ENCODE results near the gene PHLDA1. TPM values are rescaled to one million over a fixed set of nuclear protein-coding genes. Genes with fewer than 3 reads are reported as not detected.
A peak's percentile ranks its signal among the peaks of the same experiment; 100 is the strongest.

The PHLDA1 gene
- 10.5 and 11.3 TPM in 2 replicates for total RNA-seq (2014; rRNA removed; shearing (Covaris generic); ENCODE audit: low replicate concordance)

DNA sequence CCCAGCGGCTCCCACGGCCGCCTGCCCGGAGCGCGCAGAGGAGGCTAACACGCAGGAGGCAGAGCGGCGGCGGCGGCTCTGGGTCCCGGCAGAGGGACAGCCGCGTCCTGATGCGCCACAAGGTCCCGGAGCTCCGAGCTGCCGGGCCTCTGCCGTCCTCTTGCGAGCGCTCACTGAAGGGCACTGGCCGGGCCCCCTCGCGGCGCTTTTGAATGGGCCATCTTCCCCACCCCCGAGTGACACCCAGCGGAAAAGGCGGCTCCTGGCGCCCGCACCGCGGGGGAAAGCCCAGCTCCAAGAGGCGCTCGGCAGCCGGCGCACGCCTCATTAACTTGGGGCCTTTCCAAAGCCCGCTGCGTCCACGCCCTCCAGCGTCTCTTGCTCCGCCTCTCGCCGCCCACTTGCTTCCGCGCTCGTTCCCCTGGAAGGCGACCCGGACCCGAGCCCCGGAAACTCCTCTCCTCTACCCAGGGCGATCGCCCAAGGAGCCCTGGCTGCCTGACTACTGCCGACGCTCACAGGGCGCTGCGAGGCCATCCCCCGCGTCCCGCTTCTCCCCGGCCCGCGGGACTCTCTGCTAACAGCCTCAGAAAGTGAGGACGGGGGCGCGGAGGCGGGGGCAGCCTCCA is at the start of gene PHLDA1:
TSS of gene PHLDA1 (minus strand) at position 363 of the 629 bp plus-strand sequence.
- peak within 1 kb of the TSS; percentile 81 for H2AFZ ChIP-seq (ENCODE audit: low read length)

DNA sequence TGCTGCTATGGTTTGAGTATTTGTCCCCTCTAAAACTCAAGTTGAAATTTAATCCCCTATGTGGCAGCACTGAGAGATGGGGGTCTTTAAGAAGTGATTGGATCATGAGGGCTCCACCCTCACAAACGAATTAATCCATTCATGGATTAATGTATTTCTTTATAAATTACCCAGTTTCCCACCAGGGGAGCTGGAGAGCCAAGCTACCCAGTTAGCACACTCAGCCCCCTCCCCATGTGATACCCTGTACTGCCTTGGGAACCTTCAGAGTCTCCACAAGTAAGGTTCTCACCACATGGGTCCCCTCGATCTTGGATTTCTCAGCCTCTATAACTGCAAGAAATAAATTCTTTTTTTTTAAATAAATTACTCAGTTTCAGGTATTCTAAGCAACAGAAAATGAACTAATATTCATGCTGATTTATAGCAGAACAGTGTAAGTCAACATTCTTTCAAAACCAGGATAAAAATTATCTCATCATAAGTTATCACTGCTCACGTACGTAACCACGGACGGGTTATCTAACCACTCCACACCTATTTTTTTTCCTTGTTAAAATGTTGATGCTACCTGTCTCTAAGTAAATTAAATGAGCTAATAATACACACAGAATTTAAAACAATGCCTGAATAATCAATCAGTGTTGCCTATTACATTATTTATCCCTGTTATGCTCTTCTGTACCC is 49.3 kb upstream of the PHLDA1 start:
- Histone ChIP-seq H3K9me3 (ENCODE audit: low read length) (no peaks in the 10 kb centered on the region), H3K79me2 (ENCODE audit: low read length) (peaks cover 85% of the 10 kb centered on the region), H3K36me3 (ENCODE audit: insufficient read depth, low read length) (peaks cover 43% of the 10 kb centered on the region), H4K20me1 (ENCODE audit: insufficient read depth, low read depth, low read length) (peaks cover 57% of the 10 kb centered on the region), H3K9ac (ENCODE audit: low read length) (no peak overlapping the region), H3K9me2 (replicated peaks; ENCODE audit: insufficient read depth, low read length) (no peaks in the 10 kb centered on the region), H3K27ac (ENCODE audit: low read length) (no peak overlapping the region), H3K4me3 (ENCODE audit: low read length) (no peak overlapping the region), H3K27me3 (ENCODE audit: low read length) (no peaks in the 10 kb centered on the region), H2AFZ (ENCODE audit: low read length) (no peak overlapping the region), H3K4me1 (ENCODE audit: low read length) (peaks cover 40% of the 10 kb centered on the region), H3K4me2 (ENCODE audit: low read depth, low read length, poor library complexity, severe bottlenecking) (peak overlapping the region; percentile 89)
- peak; percentile 47 for DNase-seq

More for the DNA sequence above, at the start of gene PHLDA1:
- Histone ChIP-seq H3K79me2 (ENCODE audit: low read length) (peaks cover 15% of the 10 kb centered on the region), H3K4me2 (ENCODE audit: low read depth, low read length, poor library complexity, severe bottlenecking) (peak within 1 kb of the TSS; percentile 90), H3K27me3 (ENCODE audit: low read length) (no peaks in the 10 kb centered on the region), H4K20me1 (ENCODE audit: insufficient read depth, low read depth, low read length) (peaks cover 17% of the 10 kb centered on the region; the same call in 1 of the 2 replicates), H3K36me3 (ENCODE audit: insufficient read depth, low read length) (peaks cover 13% of the 10 kb centered on the region), H3K4me1 (ENCODE audit: low read length) (peaks cover 59% of the 10 kb centered on the region), H3K9me3 (ENCODE audit: low read length) (no peaks in the 10 kb centered on the region), H3K4me3 (ENCODE audit: low read length) (peak within 1 kb of the TSS; percentile 88), H3K9me2 (replicated peaks; ENCODE audit: insufficient read depth, low read length) (no peaks in the 10 kb centered on the region), H3K27ac (ENCODE audit: low read length) (peak within 1 kb of the TSS; percentile 87), H3K9ac (ENCODE audit: low read length) (peak within 1 kb of the TSS; percentile 94)
- DNase-seq: peak; percentile 98

GRCh38 chr12:76080017-76080728 is 48.6 kb upstream of the PHLDA1 start:
- no peak overlapping the region for H3K9ac ChIP-seq (ENCODE audit: low read length)
- no peak overlapping the region for H3K4me2 ChIP-seq (ENCODE audit: low read depth, low read length, poor library complexity, severe bottlenecking)
- no peaks in the 10 kb centered on the region for H3K27me3 ChIP-seq (ENCODE audit: low read length)
- no peak overlapping the region for H2AFZ ChIP-seq (ENCODE audit: low read length)
- H3K4me1 ChIP-seq (ENCODE audit: low read length): peaks cover 34% of the 10 kb centered on the region
- H3K79me2 ChIP-seq (ENCODE audit: low read length): peaks cover 92% of the 10 kb centered on the region
- no peaks in the 10 kb centered on the region for H3K9me3 ChIP-seq (ENCODE audit: low read length)
- DNase-seq: no peak
- peaks cover 43% of the 10 kb centered on the region for H3K36me3 ChIP-seq (ENCODE audit: insufficient read depth, low read length)
- H4K20me1 ChIP-seq (ENCODE audit: insufficient read depth, low read depth, low read length): peaks cover 64% of the 10 kb centered on the region
- H3K4me3 ChIP-seq (ENCODE audit: low read length): no peak overlapping the region
- H3K27ac ChIP-seq (ENCODE audit: low read length): no peak overlapping the region
- no peaks in the 10 kb centered on the region for H3K9me2 ChIP-seq (replicated peaks; ENCODE audit: insufficient read depth, low read length)

- Histone ChIP-seq H4K20me1 (ENCODE audit: insufficient read depth, low read depth, low read length) (peaks cover 69% of the 10 kb centered on the region), H3K27ac (ENCODE audit: low read length) (no peak overlapping the region), H3K79me2 (ENCODE audit: low read length) (peaks cover 100% of the 10 kb centered on the region), H3K36me3 (ENCODE audit: insufficient read depth, low read length) (peaks cover 53% of the 10 kb centered on the region), H3K4me2 (ENCODE audit: low read depth, low read length, poor library complexity, severe bottlenecking) (no peak overlapping the region), H3K4me1 (ENCODE audit: low read length) (peaks cover 32% of the 10 kb centered on the region), H3K9me3 (ENCODE audit: low read length) (no peaks in the 10 kb centered on the region), H2AFZ (ENCODE audit: low read length) (no peak overlapping the region), H3K27me3 (ENCODE audit: low read length) (no peaks in the 10 kb centered on the region), H3K9ac (ENCODE audit: low read length) (no peak overlapping the region), H3K4me3 (ENCODE audit: low read length) (no peak overlapping the region), H3K9me2 (replicated peaks; ENCODE audit: insufficient read depth, low read length) (no peaks in the 10 kb centered on the region)
- DNase-seq: no peak
Observed at GRCh38 chr12:76078748-76079147, 47.2 kb upstream of the PHLDA1 start.

- H3K27ac ChIP-seq (ENCODE audit: low read length): no peak overlapping the region
- H2AFZ ChIP-seq (ENCODE audit: low read length): no peak overlapping the region
- H3K9me2 ChIP-seq (replicated peaks; ENCODE audit: insufficient read depth, low read length): no peaks in the 10 kb centered on the region
- H3K9me3 ChIP-seq (ENCODE audit: low read length): no peaks in the 10 kb centered on the region
- peaks cover 52% of the 10 kb centered on the region for H4K20me1 ChIP-seq (ENCODE audit: insufficient read depth, low read depth, low read length)
- no peak overlapping the region for H3K4me3 ChIP-seq (ENCODE audit: low read length)
- peaks cover 100% of the 10 kb centered on the region for H3K79me2 ChIP-seq (ENCODE audit: low read length)
- DNase-seq: no peak
- no peak overlapping the region for H3K4me2 ChIP-seq (ENCODE audit: low read depth, low read length, poor library complexity, severe bottlenecking)
- H3K36me3 ChIP-seq (ENCODE audit: insufficient read depth, low read length): peaks cover 73% of the 10 kb centered on the region
- peaks cover 9% of the 10 kb centered on the region; the same call in 1 of the 2 replicates for H3K4me1 ChIP-seq (ENCODE audit: low read length)
- H3K9ac ChIP-seq (ENCODE audit: low read length): no peak overlapping the region
- H3K27me3 ChIP-seq (ENCODE audit: low read length): no peaks in the 10 kb centered on the region
Observed at GRCh38 chr12:76075448-76075847, 43.9 kb upstream of the PHLDA1 start.

DNA sequence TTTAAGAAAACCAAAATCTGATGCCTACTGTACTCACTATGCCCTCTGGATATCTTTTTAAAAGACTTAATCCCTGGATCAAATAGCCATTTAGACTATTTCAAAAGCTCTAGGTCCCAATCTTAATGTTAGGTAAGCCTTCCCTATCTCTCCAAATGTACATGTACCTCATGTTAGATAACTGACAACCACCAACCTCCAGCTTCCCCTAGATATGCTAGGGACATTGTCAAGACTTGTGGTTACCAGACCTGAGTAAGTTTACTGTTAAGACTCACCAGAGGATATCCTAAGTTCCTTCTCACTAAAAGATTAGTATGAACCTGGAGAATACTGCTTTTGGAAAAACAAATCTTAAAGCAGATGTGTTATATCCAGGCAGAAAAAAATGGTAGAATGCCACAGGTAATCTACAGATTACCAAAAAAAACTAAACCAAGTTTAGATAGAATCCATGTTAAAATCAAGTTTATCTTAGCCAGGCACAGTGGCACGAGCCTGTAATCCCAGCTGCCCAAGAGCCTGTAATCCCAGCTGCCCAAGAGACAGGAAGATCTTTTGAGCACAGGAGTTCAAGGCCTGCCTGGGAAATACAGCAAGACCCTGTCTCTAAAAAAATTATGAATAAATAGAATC is 43.2 kb upstream of the PHLDA1 start:
- Histone ChIP-seq H3K36me3 (ENCODE audit: insufficient read depth, low read length) (peaks cover 73% of the 10 kb centered on the region), H3K27me3 (ENCODE audit: low read length) (no peaks in the 10 kb centered on the region), H3K9me2 (replicated peaks; ENCODE audit: insufficient read depth, low read length) (no peaks in the 10 kb centered on the region), H3K4me1 (ENCODE audit: low read length) (peaks cover 6% of the 10 kb centered on the region; the same call in 1 of the 2 replicates), H3K9me3 (ENCODE audit: low read length) (no peaks in the 10 kb centered on the region), H3K9ac (ENCODE audit: low read length) (no peak overlapping the region), H3K27ac (ENCODE audit: low read length) (no peak overlapping the region), H3K79me2 (ENCODE audit: low read length) (peaks cover 100% of the 10 kb centered on the region), H4K20me1 (ENCODE audit: insufficient read depth, low read depth, low read length) (peaks cover 46% of the 10 kb centered on the region), H3K4me3 (ENCODE audit: low read length) (no peak overlapping the region), H2AFZ (ENCODE audit: low read length) (no peak overlapping the region), H3K4me2 (ENCODE audit: low read depth, low read length, poor library complexity, severe bottlenecking) (no peak overlapping the region)
- no peak for DNase-seq

GRCh38 chr12:76073561-76073960 is 42.0 kb upstream of the PHLDA1 start:
- no peak overlapping the region for H3K4me2 ChIP-seq (ENCODE audit: low read depth, low read length, poor library complexity, severe bottlenecking)
- no peak overlapping the region for H2AFZ ChIP-seq (ENCODE audit: low read length)
- H3K9ac ChIP-seq (ENCODE audit: low read length): no peak overlapping the region
- no peaks in the 10 kb centered on the region for H3K9me2 ChIP-seq (replicated peaks; ENCODE audit: insufficient read depth, low read length)
- H4K20me1 ChIP-seq (ENCODE audit: insufficient read depth, low read depth, low read length): peaks cover 41% of the 10 kb centered on the region
- H3K27me3 ChIP-seq (ENCODE audit: low read length): no peaks in the 10 kb centered on the region
- H3K4me1 ChIP-seq (ENCODE audit: low read length): peaks cover 6% of the 10 kb centered on the region; the same call in 1 of the 2 replicates
- no peak overlapping the region for H3K27ac ChIP-seq (ENCODE audit: low read length)
- H3K4me3 ChIP-seq (ENCODE audit: low read length): no peak overlapping the region
- peaks cover 76% of the 10 kb centered on the region for H3K36me3 ChIP-seq (ENCODE audit: insufficient read depth, low read length)
- H3K9me3 ChIP-seq (ENCODE audit: low read length): no peaks in the 10 kb centered on the region
- no peak for DNase-seq
- peaks cover 100% of the 10 kb centered on the region for H3K79me2 ChIP-seq (ENCODE audit: low read length)

All from Karpas-422 (cell line).